Liver (tissue), 3 donors: ENCODE data around the gene FZR1.

Experiments
- FOXA1 ChIP-seq: IDR thresholded peaks from 2 replicates; pipeline ENCODE4 v1.6.1; 2016; ENCODE audit warnings: antibody characterized with exemption
- FOXA2 ChIP-seq: IDR thresholded peaks from 2 replicates; pipeline ENCODE4 v1.6.1; 2016; ENCODE audit warnings: antibody characterized with exemption
- GABPA ChIP-seq, 2 donors: IDR thresholded peaks in 1 of 2; conservative IDR thresholded peaks in 1 of 2; 2 replicates each; pipeline ENCODE4 v1.6.1; 2016; ENCODE audit warnings: antibody characterized with exemption in 2 of 2, mild to moderate bottlenecking in 1 of 2, moderate library complexity in 1 of 2
- JUND ChIP-seq, 2 donors: IDR thresholded peaks; 2 replicates each; pipeline ENCODE4 v1.6.1; 2016; ENCODE audit warnings: antibody characterized with exemption in 2 of 2
- RAD21 ChIP-seq, 2 donors: IDR thresholded peaks; 2 replicates each; pipeline ENCODE4 v1.6.1; 2016; ENCODE audit warnings: antibody characterized with exemption in 2 of 2, mild to moderate bottlenecking in 2 of 2
- TAF1 ChIP-seq: conservative IDR thresholded peaks from 2 replicates; pipeline ENCODE4 v1.6.1; 2016; ENCODE audit warnings: antibody characterized with exemption, mild to moderate bottlenecking
- TF ChIP-seq, protein P1 (sequence below): fragments of 150-350 bp; IDR thresholded peaks from 2 replicates; pipeline ENCODE4 v1.5.1; 2017; ENCODE audit warnings: improper control_type of control experiment, low read depth, low read length; ENCODE audit not compliant: missing input control
- TF ChIP-seq, protein P2 (sequence below): IDR thresholded peaks from 2 replicates; pipeline ENCODE4 v1.6.1; 2016; ENCODE audit warnings: antibody characterized with exemption
- TF ChIP-seq, protein P3 (sequence below): IDR thresholded peaks from 2 replicates; pipeline ENCODE4 v1.6.1; 2016; ENCODE audit warnings: antibody characterized with exemption, mild to moderate bottlenecking
- TF ChIP-seq, protein P4 (sequence below): IDR thresholded peaks from 2 replicates; pipeline ENCODE4 v1.6.1; 2016; ENCODE audit warnings: antibody characterized with exemption
- donor health status: healthy.
- donor health status: healthy.

DNA sequence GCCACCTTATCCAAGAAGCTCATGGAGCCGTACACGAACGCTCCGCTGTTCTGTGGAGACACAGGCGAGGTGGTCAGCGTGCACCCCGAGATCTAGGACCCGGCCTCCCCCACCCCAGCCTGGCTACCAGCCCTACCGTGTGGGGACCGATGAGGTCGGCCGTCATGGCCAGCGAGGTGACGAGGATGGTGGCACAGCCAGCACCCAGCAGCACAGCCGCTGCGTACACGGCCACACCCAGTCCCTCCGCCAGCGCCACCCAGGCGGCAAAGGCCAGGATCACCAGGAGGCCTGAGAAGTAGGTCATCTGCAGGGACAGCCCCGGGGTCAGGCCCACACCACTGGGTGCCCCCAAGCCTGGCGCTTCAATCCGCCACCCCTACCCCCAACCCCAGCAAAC lies 40.0 kb downstream of the FZR1 start:
- TF ChIP-seq, protein P1, sequence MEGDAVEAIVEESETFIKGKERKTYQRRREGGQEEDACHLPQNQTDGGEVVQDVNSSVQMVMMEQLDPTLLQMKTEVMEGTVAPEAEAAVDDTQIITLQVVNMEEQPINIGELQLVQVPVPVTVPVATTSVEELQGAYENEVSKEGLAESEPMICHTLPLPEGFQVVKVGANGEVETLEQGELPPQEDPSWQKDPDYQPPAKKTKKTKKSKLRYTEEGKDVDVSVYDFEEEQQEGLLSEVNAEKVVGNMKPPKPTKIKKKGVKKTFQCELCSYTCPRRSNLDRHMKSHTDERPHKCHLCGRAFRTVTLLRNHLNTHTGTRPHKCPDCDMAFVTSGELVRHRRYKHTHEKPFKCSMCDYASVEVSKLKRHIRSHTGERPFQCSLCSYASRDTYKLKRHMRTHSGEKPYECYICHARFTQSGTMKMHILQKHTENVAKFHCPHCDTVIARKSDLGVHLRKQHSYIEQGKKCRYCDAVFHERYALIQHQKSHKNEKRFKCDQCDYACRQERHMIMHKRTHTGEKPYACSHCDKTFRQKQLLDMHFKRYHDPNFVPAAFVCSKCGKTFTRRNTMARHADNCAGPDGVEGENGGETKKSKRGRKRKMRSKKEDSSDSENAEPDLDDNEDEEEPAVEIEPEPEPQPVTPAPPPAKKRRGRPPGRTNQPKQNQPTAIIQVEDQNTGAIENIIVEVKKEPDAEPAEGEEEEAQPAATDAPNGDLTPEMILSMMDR = no peak
- TF ChIP-seq, protein P2, sequence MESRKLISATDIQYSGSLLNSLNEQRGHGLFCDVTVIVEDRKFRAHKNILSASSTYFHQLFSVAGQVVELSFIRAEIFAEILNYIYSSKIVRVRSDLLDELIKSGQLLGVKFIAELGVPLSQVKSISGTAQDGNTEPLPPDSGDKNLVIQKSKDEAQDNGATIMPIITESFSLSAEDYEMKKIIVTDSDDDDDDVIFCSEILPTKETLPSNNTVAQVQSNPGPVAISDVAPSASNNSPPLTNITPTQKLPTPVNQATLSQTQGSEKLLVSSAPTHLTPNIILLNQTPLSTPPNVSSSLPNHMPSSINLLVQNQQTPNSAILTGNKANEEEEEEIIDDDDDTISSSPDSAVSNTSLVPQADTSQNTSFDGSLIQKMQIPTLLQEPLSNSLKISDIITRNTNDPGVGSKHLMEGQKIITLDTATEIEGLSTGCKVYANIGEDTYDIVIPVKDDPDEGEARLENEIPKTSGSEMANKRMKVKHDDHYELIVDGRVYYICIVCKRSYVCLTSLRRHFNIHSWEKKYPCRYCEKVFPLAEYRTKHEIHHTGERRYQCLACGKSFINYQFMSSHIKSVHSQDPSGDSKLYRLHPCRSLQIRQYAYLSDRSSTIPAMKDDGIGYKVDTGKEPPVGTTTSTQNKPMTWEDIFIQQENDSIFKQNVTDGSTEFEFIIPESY = no peak
- TF ChIP-seq, protein P3, sequence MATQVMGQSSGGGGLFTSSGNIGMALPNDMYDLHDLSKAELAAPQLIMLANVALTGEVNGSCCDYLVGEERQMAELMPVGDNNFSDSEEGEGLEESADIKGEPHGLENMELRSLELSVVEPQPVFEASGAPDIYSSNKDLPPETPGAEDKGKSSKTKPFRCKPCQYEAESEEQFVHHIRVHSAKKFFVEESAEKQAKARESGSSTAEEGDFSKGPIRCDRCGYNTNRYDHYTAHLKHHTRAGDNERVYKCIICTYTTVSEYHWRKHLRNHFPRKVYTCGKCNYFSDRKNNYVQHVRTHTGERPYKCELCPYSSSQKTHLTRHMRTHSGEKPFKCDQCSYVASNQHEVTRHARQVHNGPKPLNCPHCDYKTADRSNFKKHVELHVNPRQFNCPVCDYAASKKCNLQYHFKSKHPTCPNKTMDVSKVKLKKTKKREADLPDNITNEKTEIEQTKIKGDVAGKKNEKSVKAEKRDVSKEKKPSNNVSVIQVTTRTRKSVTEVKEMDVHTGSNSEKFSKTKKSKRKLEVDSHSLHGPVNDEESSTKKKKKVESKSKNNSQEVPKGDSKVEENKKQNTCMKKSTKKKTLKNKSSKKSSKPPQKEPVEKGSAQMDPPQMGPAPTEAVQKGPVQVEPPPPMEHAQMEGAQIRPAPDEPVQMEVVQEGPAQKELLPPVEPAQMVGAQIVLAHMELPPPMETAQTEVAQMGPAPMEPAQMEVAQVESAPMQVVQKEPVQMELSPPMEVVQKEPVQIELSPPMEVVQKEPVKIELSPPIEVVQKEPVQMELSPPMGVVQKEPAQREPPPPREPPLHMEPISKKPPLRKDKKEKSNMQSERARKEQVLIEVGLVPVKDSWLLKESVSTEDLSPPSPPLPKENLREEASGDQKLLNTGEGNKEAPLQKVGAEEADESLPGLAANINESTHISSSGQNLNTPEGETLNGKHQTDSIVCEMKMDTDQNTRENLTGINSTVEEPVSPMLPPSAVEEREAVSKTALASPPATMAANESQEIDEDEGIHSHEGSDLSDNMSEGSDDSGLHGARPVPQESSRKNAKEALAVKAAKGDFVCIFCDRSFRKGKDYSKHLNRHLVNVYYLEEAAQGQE = no peak
- TF ChIP-seq TAF1 = no peak
- TF ChIP-seq, protein P4, sequence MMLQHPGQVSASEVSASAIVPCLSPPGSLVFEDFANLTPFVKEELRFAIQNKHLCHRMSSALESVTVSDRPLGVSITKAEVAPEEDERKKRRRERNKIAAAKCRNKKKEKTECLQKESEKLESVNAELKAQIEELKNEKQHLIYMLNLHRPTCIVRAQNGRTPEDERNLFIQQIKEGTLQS = no peak
- TF ChIP-seq GABPA (IDR thresholded peaks at IDR 0.05 in 1 of 2, conservative IDR thresholded peaks at IDR 0.05 in 1 of 2) = no peak
- TF ChIP-seq JUND (IDR thresholded peaks at IDR 0.05) = no peak
- TF ChIP-seq FOXA2 = no peak
- TF ChIP-seq FOXA1 = no peak
- TF ChIP-seq RAD21 (IDR thresholded peaks at IDR 0.05) = no peak
